WERI-Rb-1 (cell line): ENCODE results near the gene KCNJ12.

Experiments
- DNase-seq: peaks from one replicate; pipeline ENCODE4 v3.0.0-alpha.2; 2020
- H3K27ac ChIP-seq: fragments of 250-450 bp; sonication (Bioruptor Pico); 2 replicates; pipeline ENCODE4 v1.5.1; 2020; ENCODE audit warnings: mild to moderate bottlenecking, moderate library complexity
- H3K27me3 ChIP-seq: fragments of 250-450 bp; sonication (Bioruptor Pico); 2 replicates; pipeline ENCODE4 v1.5.1; 2021; ENCODE audit warnings: mild to moderate bottlenecking, low read depth, moderate library complexity; ENCODE audit not compliant: insufficient read depth, severe bottlenecking
- H3K36me3 ChIP-seq: fragments of 250-450 bp; sonication (Bioruptor Pico); 2 replicates; pipeline ENCODE4 v1.5.1; 2020; ENCODE audit warnings: mild to moderate bottlenecking, moderate library complexity
- H3K4me3 ChIP-seq: 2 replicates; pipeline ENCODE4 v1.5.1; 2011; ENCODE audit warnings: low read depth, mild to moderate bottlenecking, control low read depth, low read length
- H3K9me3 ChIP-seq: fragments of 250-450 bp; sonication (Bioruptor Pico); 2 replicates; pipeline ENCODE4 v1.5.1; 2021; ENCODE audit warnings: mild to moderate bottlenecking, moderate library complexity; ENCODE audit not compliant: severe bottlenecking
- TF ChIP-seq, protein P1 (sequence below): IDR thresholded peaks from 2 replicates; pipeline ENCODE4 v1.5.1; 2011; ENCODE audit warnings: low read depth, mild to moderate bottlenecking, control low read depth, inconsistent platforms, low read length

KCNJ12 gene

GRCh38 chr17:21351366-21352065 is 24.6 kb upstream of the KCNJ12 start:
- peaks cover 3% of the 10 kb centered on the region for H3K27me3 ChIP-seq
- no peaks in the 10 kb centered on the region for H3K36me3 ChIP-seq
- H3K4me3 ChIP-seq: no peak overlapping the region
- H3K9me3 ChIP-seq: no peaks in the 10 kb centered on the region
- no peak for DNase-seq
- H3K27ac ChIP-seq: no peak overlapping the region
- TF ChIP-seq, protein P1, sequence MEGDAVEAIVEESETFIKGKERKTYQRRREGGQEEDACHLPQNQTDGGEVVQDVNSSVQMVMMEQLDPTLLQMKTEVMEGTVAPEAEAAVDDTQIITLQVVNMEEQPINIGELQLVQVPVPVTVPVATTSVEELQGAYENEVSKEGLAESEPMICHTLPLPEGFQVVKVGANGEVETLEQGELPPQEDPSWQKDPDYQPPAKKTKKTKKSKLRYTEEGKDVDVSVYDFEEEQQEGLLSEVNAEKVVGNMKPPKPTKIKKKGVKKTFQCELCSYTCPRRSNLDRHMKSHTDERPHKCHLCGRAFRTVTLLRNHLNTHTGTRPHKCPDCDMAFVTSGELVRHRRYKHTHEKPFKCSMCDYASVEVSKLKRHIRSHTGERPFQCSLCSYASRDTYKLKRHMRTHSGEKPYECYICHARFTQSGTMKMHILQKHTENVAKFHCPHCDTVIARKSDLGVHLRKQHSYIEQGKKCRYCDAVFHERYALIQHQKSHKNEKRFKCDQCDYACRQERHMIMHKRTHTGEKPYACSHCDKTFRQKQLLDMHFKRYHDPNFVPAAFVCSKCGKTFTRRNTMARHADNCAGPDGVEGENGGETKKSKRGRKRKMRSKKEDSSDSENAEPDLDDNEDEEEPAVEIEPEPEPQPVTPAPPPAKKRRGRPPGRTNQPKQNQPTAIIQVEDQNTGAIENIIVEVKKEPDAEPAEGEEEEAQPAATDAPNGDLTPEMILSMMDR: no peak

GRCh38 chr17:21352221-21352980 is 23.8 kb upstream of the KCNJ12 start:
- TF ChIP-seq, protein P1: no peak
- DNase-seq: no peak
- Histone ChIP-seq H3K36me3 (no peaks in the 10 kb centered on the region), H3K9me3 (no peaks in the 10 kb centered on the region), H3K27ac (no peak overlapping the region), H3K27me3 (peaks cover 3% of the 10 kb centered on the region), H3K4me3 (no peak overlapping the region)

GRCh38 chr17:21352981-21353265 is 23.2 kb upstream of the KCNJ12 start:
- TF ChIP-seq, protein P1: no peak
- DNase-seq: peak; percentile 1
- Histone ChIP-seq H3K27ac (no peak overlapping the region), H3K36me3 (no peaks in the 10 kb centered on the region), H3K9me3 (no peaks in the 10 kb centered on the region), H3K4me3 (no peak overlapping the region), H3K27me3 (peaks cover 3% of the 10 kb centered on the region)

- no peaks in the 10 kb centered on the region for H3K9me3 ChIP-seq
- H3K4me3 ChIP-seq: no peak overlapping the region
- TF ChIP-seq, protein P1: no peak
- no peak overlapping the region for H3K27ac ChIP-seq
- H3K27me3 ChIP-seq: peaks cover 3% of the 10 kb centered on the region
- no peaks in the 10 kb centered on the region for H3K36me3 ChIP-seq
- no peak for DNase-seq
Observed at GRCh38 chr17:21353326-21354010, 22.7 kb upstream of the KCNJ12 start.

DNA sequence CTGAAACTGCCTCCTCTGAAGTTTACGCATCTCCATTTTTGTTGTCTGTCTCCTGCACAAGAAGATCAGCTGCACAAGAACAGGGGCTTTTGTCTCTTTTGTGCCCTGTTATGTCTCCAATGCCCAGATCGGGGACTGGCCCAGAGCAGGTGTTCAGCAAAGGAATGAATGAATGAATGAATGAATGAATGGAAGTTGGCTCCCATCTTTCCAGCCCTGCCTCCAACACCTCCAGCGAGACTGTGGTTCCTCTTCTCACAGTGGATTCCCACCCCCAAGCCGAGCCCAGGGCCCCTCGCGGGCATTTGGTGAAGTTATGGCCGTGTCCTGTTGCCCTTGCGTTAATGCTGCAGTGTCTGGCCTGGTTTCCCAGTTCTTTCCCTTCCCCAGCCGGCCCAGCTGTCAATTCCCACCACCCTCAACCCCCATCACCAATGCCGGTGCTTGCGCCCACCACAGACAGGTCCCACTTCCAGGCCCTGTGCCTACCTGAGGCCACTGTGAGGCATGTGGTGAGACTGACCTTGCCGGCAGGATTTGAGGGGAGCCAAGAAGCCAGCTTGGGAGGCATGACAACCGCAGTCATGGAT is 21.3 kb upstream of the KCNJ12 start:
- H3K27ac ChIP-seq: no peak overlapping the region
- peaks cover 3% of the 10 kb centered on the region for H3K27me3 ChIP-seq
- TF ChIP-seq, protein P1: no peak
- H3K9me3 ChIP-seq: no peaks in the 10 kb centered on the region
- no peaks in the 10 kb centered on the region for H3K36me3 ChIP-seq
- DNase-seq: no peak
- H3K4me3 ChIP-seq: no peak overlapping the region
